NOMO-1 treated with DMSO at 0.1 percent for 48 hours (cell line): ENCODE measurements around the gene OR6Q1.

Experiments
- DNase-seq: peaks from one replicate; lab custom pipeline; 2025; ENCODE audit not compliant: unreplicated experiment; lab: John Stamatoyannopoulos, UW

Gene OR6Q1

GRCh38 chr11:58057481-58057880, 26.7 kb downstream of the OR6Q1 start:
- no peak for DNase-seq

DNA sequence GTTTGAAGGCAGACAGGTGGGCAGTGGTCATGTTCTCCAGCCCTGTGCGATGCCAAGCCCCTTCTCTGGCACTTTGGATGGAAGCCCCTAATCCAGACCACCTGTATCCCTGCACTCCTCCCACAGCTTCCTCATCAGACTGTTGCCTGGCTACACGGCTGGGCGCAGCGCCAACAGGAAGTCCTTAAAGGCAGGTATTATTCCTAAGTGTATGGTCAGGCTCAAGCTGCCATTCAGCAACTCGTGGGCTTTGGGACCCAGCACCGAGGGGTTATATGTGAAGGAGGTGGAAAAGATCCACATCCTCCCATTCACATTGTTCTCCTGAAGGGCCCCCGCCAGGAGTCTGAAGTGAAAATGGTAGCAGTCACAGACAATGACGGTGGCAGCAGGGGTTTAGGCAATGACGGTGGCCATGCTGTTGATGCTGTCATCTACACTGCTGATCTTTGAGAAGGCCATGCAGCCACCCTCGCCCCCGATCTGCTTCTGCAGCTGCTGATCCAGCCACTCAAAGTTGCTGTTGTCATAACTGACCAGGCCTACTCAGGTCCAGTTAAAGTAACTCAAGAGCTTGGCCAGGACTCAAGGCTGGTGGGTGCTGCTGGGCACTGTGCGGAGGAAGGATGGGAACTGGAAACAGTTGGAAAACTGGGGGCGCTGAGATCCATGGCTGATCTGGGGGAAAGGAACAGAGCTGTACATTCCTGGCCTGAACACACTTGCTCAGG, 27.7 kb downstream of the OR6Q1 start:
- DNase-seq: no peak

- no peak for DNase-seq
Observed at GRCh38 chr11:58059007-58059350, 28.2 kb downstream of the OR6Q1 start.

DNA sequence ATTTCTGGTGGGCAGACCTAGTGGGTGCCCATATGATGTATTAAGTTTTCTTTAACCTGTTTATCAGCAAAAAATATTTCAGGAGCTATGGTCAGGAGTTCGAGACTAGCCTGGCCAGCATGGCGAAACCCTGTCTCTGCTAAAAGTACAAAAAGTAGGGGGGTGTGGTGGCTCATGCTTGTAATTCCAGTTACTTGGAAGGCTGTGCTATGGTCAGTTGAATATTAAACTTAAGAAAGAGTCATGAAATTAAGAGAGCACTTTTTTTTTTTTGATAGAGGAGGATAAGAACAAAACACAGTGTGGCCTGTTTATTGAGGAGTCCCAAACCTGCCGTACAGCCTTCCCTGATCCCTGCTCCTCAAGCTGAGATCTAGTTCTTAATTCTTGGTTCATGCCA, 29.8 kb downstream of the OR6Q1 start:
- DNase-seq: no peak

GRCh38 chr11:58060939-58061672, 30.4 kb downstream of the OR6Q1 start:
- no peak for DNase-seq

DNA sequence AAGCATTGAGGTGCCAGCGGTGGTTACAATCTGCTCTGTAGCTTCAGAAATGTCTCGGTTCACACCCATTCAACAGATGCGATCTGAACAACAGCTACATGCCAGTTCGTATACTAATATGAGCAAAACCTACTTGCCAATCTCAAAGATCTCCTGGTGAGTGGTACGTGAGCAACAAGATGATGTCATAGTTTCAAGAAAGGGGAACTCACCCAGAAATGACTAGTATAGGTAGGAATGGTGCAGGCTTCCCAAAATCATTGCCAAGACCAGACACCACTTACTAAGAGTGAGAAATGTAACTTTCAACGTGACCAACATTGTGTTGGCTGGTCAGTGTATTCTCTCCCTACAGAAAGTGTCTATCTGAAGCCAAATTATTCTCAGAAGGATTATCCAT, 31.1 kb downstream of the OR6Q1 start:
- no peak for DNase-seq

GRCh38 chr11:58067685-58068084, 36.9 kb downstream of the OR6Q1 start:
- no peak for DNase-seq

- DNase-seq: no peak
Observed at GRCh38 chr11:58068655-58069054, 37.9 kb downstream of the OR6Q1 start.

- DNase-seq: no peak
Observed at GRCh38 chr11:58070585-58070984, 39.8 kb downstream of the OR6Q1 start.

DNA sequence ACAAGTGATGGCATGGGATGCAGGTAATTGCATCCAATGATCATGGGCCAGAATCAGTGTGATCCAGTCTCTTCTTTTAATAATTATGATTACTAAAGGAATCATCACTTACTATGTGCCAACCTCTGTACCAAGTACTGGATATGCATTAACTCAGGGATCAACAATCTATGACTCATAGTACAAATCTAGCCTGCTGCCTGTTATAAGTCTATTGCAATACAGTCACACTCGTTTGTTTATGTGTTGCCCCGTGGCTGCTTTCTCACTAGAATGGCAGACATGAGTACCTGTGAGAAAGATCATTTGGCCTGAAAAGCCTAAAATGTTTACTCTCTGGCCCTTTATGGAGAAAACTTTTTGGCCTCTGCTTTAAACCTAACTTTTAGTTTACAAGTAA, 45.0 kb downstream of the OR6Q1 start:
- DNase-seq: no peak
